SU-DHL-6 (cell line): ENCODE data around the gene RASL11A.

ENCODE experiments used
- EZH2phosphoT487 ChIP-seq: fragments of 200-600 bp; sonication (generic), shearing (Covaris generic); conservative IDR thresholded peaks from 2 replicates; pipeline ENCODE4 v1.6.1; 2018; ENCODE audit warnings: mild to moderate bottlenecking, antibody characterized with exemption, low read length, moderate library complexity, mixed read lengths
- TF ChIP-seq, protein P1 (sequence below): fragments of 200-600 bp; sonication (generic); IDR thresholded peaks from one replicate; pipeline ENCODE4 v1.5.1; 2017; ENCODE audit warnings: antibody characterized with exemption, mild to moderate bottlenecking, low read length, moderate library complexity; ENCODE audit not compliant: insufficient read depth, poor library complexity, severe bottlenecking

DNA sequence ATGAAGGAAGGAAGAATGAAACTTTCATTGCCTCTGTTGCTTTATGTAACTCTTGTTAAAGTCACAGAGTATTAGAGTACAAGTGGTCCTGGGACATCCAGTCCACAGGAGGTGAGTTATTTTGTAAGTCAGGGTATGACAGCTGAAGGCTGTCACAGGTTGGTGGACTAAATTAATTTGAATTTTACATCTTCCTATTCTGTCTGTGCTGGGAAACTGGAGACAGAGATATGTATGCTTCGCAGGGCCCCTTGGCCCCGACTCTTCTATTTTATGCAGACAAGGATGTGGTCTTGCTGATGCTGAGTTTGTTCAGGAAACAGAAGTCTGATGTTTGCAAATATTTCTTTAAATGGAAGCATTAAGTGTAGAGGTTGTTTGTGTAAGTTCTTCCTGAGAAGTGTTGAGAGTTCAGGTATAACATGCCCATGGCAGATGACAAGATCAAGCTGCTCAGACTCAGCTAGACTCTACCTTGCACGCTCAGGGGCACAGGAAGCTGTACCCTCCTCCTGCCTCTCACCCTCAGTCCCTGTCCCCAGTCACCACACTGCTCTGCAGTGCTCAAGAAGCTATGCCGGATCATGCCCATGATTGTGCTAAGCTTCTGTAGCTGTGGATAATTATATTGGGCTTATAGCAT, 23.4 kb downstream of the RASL11A start:
- TF ChIP-seq, protein P1, sequence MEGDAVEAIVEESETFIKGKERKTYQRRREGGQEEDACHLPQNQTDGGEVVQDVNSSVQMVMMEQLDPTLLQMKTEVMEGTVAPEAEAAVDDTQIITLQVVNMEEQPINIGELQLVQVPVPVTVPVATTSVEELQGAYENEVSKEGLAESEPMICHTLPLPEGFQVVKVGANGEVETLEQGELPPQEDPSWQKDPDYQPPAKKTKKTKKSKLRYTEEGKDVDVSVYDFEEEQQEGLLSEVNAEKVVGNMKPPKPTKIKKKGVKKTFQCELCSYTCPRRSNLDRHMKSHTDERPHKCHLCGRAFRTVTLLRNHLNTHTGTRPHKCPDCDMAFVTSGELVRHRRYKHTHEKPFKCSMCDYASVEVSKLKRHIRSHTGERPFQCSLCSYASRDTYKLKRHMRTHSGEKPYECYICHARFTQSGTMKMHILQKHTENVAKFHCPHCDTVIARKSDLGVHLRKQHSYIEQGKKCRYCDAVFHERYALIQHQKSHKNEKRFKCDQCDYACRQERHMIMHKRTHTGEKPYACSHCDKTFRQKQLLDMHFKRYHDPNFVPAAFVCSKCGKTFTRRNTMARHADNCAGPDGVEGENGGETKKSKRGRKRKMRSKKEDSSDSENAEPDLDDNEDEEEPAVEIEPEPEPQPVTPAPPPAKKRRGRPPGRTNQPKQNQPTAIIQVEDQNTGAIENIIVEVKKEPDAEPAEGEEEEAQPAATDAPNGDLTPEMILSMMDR = no peak
- no peak for TF ChIP-seq EZH2phosphoT487
